ENCODE measurements around the gene RHEBL1.

The RHEBL1 gene

GRCh38 chr12:49018261-49019119 lies 51.3 kb downstream of the RHEBL1 start, which contains the start of gene PRKAG1:
TSS of gene PRKAG1 (minus strand) at chr12:49018776. CDS start at chr12:49018740, 36 bp downstream.
- peak; percentile 98 for DNase-seq

- DNase-seq: peak; percentile 68
Measured at GRCh38 chr12:49017891-49018260, 51.9 kb downstream of the RHEBL1 start.

- DNase-seq: no peak
Measured at GRCh38 chr12:49015196-49015595, 54.6 kb downstream of the RHEBL1 start.

Data from right hindlimb (tissue), 1 donor.